T-helper 2 cell (primary cell): Measurements from ENCODE around the gene PRKCG.
"Not testable (repeated sequence)": the region's sequence is repeated elsewhere in the genome, so short reads cannot be mapped to it uniquely, and the experiment has no call there.

Experiments
- DNase-seq, 5 experiments: peaks; one replicate each; pipeline versions ENCODE4 v3.0.0 to v3.0.0-alpha.2; 2012 to 2022

The PRKCG gene

GRCh38 chr19:53944933-53945332, 62.9 kb downstream of the PRKCG start:
- DNase-seq: no peak

GRCh38 chr19:53945441-53945840, 63.4 kb downstream of the PRKCG start:
- no peak for DNase-seq

GRCh38 chr19:53945998-53946397, 64.0 kb downstream of the PRKCG start:
- DNase-seq: no peak

GRCh38 chr19:53947624-53948023, 65.6 kb downstream of the PRKCG start:
- DNase-seq: no peak

- not testable (repeated sequence) for DNase-seq
Measured at GRCh38 chr19:53948611-53949010, 66.6 kb downstream of the PRKCG start.

GRCh38 chr19:53951436-53951835, 69.4 kb downstream of the PRKCG start:
- no peak for DNase-seq

GRCh38 chr19:53951947-53952346, 70.0 kb downstream of the PRKCG start:
- DNase-seq: no peak

GRCh38 chr19:53953383-53953782, 71.4 kb downstream of the PRKCG start:
- DNase-seq: no peak
